Measurements from ENCODE around the gene IGSF5.
A peak's percentile ranks its signal among the peaks of the same experiment; 100 is the strongest.

Gene IGSF5

GRCh38 chr21:39756285-39756684 is 11.3 kb downstream of the IGSF5 start:
- no peak overlapping the region for H3K27ac ChIP-seq (ENCODE audit: low read depth, low read length)
- H2BK12ac ChIP-seq (ENCODE audit: low read length) = no peak overlapping the region
- no peak overlapping the region for H4K8ac ChIP-seq (ENCODE audit: low read depth, low read length)
- H2AK5ac ChIP-seq (ENCODE audit: low read length) = no peak overlapping the region
- DNase-seq = no peak
- H3K18ac ChIP-seq (ENCODE audit: low read length) = no peak overlapping the region
- WGBS (ENCODE audit: extremely low coverage, insufficient coverage, insufficient read length) = no CpG with 5 or more reads among the region's 8 CpGs
- no peaks in the 10 kb centered on the region for H3K79me1 ChIP-seq (ENCODE audit: low read length)
- H4K91ac ChIP-seq (ENCODE audit: low read depth, low read length) = no peak overlapping the region
- H3K27me3 ChIP-seq (ENCODE audit: insufficient read depth, low read length) = no peaks in the 10 kb centered on the region
- H3K4me1 ChIP-seq (ENCODE audit: control insufficient read depth in 1 of 2, insufficient read depth in 2 of 2, low read length in 2 of 2) = peaks cover 0 to 4% of the 10 kb centered on the region in 2 experiments
- H2BK120ac ChIP-seq (ENCODE audit: insufficient read depth, low read length, poor library complexity) = no peak overlapping the region
- H2AFZ ChIP-seq (ENCODE audit: insufficient read depth, low read length, poor library complexity) = no peak overlapping the region
- H2BK5ac ChIP-seq (ENCODE audit: low read depth, low read length, poor library complexity) = no peak overlapping the region
- no peak overlapping the region for H3K4me3 ChIP-seq (ENCODE audit: low read depth, low read length)
- no peak overlapping the region for H3K4ac ChIP-seq (ENCODE audit: low read depth, low read length)
- no peak overlapping the region for H3K14ac ChIP-seq (ENCODE audit: low read length)
- no peaks in the 10 kb centered on the region for H3K9me3 ChIP-seq (ENCODE audit: insufficient read depth, low read depth, low read length)
- H3K4me2 ChIP-seq (ENCODE audit: low read length) = no peak overlapping the region
- no peaks in the 10 kb centered on the region for H3K36me3 ChIP-seq (ENCODE audit: control insufficient read depth in 1 of 2, insufficient read depth in 2 of 2, low read length in 2 of 2)
- no peak overlapping the region for H4K12ac ChIP-seq (ENCODE audit: low read depth, low read length)
- no peak overlapping the region for H3K23ac ChIP-seq (ENCODE audit: low read length)
- no peaks in the 10 kb centered on the region for H3K79me2 ChIP-seq (ENCODE audit: control insufficient read depth, insufficient read depth, low read length, poor library complexity)
- H3K9ac ChIP-seq (ENCODE audit: low read length) = no peak overlapping the region

- Histone ChIP-seq H4K8ac (ENCODE audit: low read depth, low read length) (no peak overlapping the region), H4K91ac (ENCODE audit: low read depth, low read length) (no peak overlapping the region), H3K9ac (ENCODE audit: low read length) (no peak overlapping the region), H3K4me2 (ENCODE audit: low read length) (no peak overlapping the region), H3K27ac (ENCODE audit: low read depth, low read length) (no peak overlapping the region), H2BK12ac (ENCODE audit: low read length) (no peak overlapping the region), H3K4me3 (ENCODE audit: low read depth, low read length) (no peak overlapping the region), H2BK5ac (ENCODE audit: low read depth, low read length, poor library complexity) (no peak overlapping the region), H3K23ac (ENCODE audit: low read length) (no peak overlapping the region), H3K4ac (ENCODE audit: low read depth, low read length) (no peak overlapping the region), H4K12ac (ENCODE audit: low read depth, low read length) (no peak overlapping the region), H3K36me3 (ENCODE audit: control insufficient read depth in 1 of 2, insufficient read depth in 2 of 2, low read length in 2 of 2) (no peaks in the 10 kb centered on the region), H3K79me2 (ENCODE audit: control insufficient read depth, insufficient read depth, low read length, poor library complexity) (no peaks in the 10 kb centered on the region), H2AK5ac (ENCODE audit: low read length) (no peak overlapping the region), H3K79me1 (ENCODE audit: low read length) (no peaks in the 10 kb centered on the region), H3K4me1 (ENCODE audit: control insufficient read depth in 1 of 2, insufficient read depth in 2 of 2, low read length in 2 of 2) (peaks cover 5 to 7% of the 10 kb centered on the region in 2 experiments), H3K14ac (ENCODE audit: low read length) (no peak overlapping the region), H2BK120ac (ENCODE audit: insufficient read depth, low read length, poor library complexity) (no peak overlapping the region), H3K9me3 (ENCODE audit: insufficient read depth, low read depth, low read length) (no peaks in the 10 kb centered on the region), H3K27me3 (ENCODE audit: insufficient read depth, low read length) (no peaks in the 10 kb centered on the region), H2AFZ (ENCODE audit: insufficient read depth, low read length, poor library complexity) (no peak overlapping the region), H3K18ac (ENCODE audit: low read length) (no peak overlapping the region)
- DNase-seq = peak in 1 of 2 donors; percentile 21
- no CpG with 5 or more reads among the region's 12 CpGs for WGBS (ENCODE audit: extremely low coverage, insufficient coverage, insufficient read length)
Observed at GRCh38 chr21:39763272-39763970, 18.4 kb downstream of the IGSF5 start.

- H4K12ac ChIP-seq (ENCODE audit: low read depth, low read length) = no peak overlapping the region
- WGBS (ENCODE audit: extremely low coverage, insufficient coverage, insufficient read length) = no CpG with 5 or more reads among the region's 6 CpGs
- H3K27me3 ChIP-seq (ENCODE audit: insufficient read depth, low read length) = no peaks in the 10 kb centered on the region
- no peak overlapping the region for H3K4me3 ChIP-seq (ENCODE audit: low read depth, low read length)
- H4K91ac ChIP-seq (ENCODE audit: low read depth, low read length) = no peak overlapping the region
- no peaks in the 10 kb centered on the region for H3K36me3 ChIP-seq (ENCODE audit: control insufficient read depth in 1 of 2, insufficient read depth in 2 of 2, low read length in 2 of 2)
- no peak overlapping the region for H3K4me2 ChIP-seq (ENCODE audit: low read length)
- H2BK12ac ChIP-seq (ENCODE audit: low read length) = no peak overlapping the region
- no peak for DNase-seq
- no peak overlapping the region for H3K14ac ChIP-seq (ENCODE audit: low read length)
- H3K23ac ChIP-seq (ENCODE audit: low read length) = no peak overlapping the region
- peaks cover 1% of the 10 kb centered on the region for H3K79me1 ChIP-seq (ENCODE audit: low read length)
- no peak overlapping the region for H3K4ac ChIP-seq (ENCODE audit: low read depth, low read length)
- H2AK5ac ChIP-seq (ENCODE audit: low read length) = no peak overlapping the region
- no peak overlapping the region for H3K27ac ChIP-seq (ENCODE audit: low read depth, low read length)
- no peak overlapping the region for H4K8ac ChIP-seq (ENCODE audit: low read depth, low read length)
- no peak overlapping the region for H3K18ac ChIP-seq (ENCODE audit: low read length)
- H3K79me2 ChIP-seq (ENCODE audit: control insufficient read depth, insufficient read depth, low read length, poor library complexity) = no peaks in the 10 kb centered on the region
- H3K9me3 ChIP-seq (ENCODE audit: insufficient read depth, low read depth, low read length) = no peaks in the 10 kb centered on the region
- no peak overlapping the region for H2AFZ ChIP-seq (ENCODE audit: insufficient read depth, low read length, poor library complexity)
- no peak overlapping the region for H2BK120ac ChIP-seq (ENCODE audit: insufficient read depth, low read length, poor library complexity)
- no peak overlapping the region for H3K9ac ChIP-seq (ENCODE audit: low read length)
- H2BK5ac ChIP-seq (ENCODE audit: low read depth, low read length, poor library complexity) = no peak overlapping the region
- peaks cover 0 to 11% of the 10 kb centered on the region in 2 experiments for H3K4me1 ChIP-seq (ENCODE audit: control insufficient read depth in 1 of 2, insufficient read depth in 2 of 2, low read length in 2 of 2)
Observed at GRCh38 chr21:39774227-39774626, 29.2 kb downstream of the IGSF5 start.

- no CpG with 5 or more reads among the region's 1 CpG for WGBS (ENCODE audit: extremely low coverage, insufficient coverage, insufficient read length)
Observed at GRCh38 chr21:39775816-39776215, 30.8 kb downstream of the IGSF5 start.

More at GRCh38 chr21:39775816-39776215, 30.8 kb downstream of the IGSF5 start:
- Histone ChIP-seq H3K79me1 (ENCODE audit: low read length) (peaks cover 1% of the 10 kb centered on the region), H3K36me3 (ENCODE audit: control insufficient read depth in 1 of 2, insufficient read depth in 2 of 2, low read length in 2 of 2) (no peaks in the 10 kb centered on the region), H2BK5ac (ENCODE audit: low read depth, low read length, poor library complexity) (no peak overlapping the region), H3K14ac (ENCODE audit: low read length) (no peak overlapping the region), H3K9me3 (ENCODE audit: insufficient read depth, low read depth, low read length) (no peaks in the 10 kb centered on the region), H4K91ac (ENCODE audit: low read depth, low read length) (no peak overlapping the region), H4K12ac (ENCODE audit: low read depth, low read length) (no peak overlapping the region), H3K18ac (ENCODE audit: low read length) (no peak overlapping the region), H3K4me2 (ENCODE audit: low read length) (no peak overlapping the region), H4K8ac (ENCODE audit: low read depth, low read length) (no peak overlapping the region), H3K79me2 (ENCODE audit: control insufficient read depth, insufficient read depth, low read length, poor library complexity) (no peaks in the 10 kb centered on the region), H3K27me3 (ENCODE audit: insufficient read depth, low read length) (no peaks in the 10 kb centered on the region), H3K4me1 (ENCODE audit: control insufficient read depth in 1 of 2, insufficient read depth in 2 of 2, low read length in 2 of 2) (peaks cover 0 to 11% of the 10 kb centered on the region in 2 experiments), H3K4me3 (ENCODE audit: low read depth, low read length) (no peak overlapping the region), H3K9ac (ENCODE audit: low read length) (no peak overlapping the region), H2BK120ac (ENCODE audit: insufficient read depth, low read length, poor library complexity) (no peak overlapping the region), H3K23ac (ENCODE audit: low read length) (no peak overlapping the region), H3K4ac (ENCODE audit: low read depth, low read length) (no peak overlapping the region), H3K27ac (ENCODE audit: low read depth, low read length) (no peak overlapping the region), H2AK5ac (ENCODE audit: low read length) (no peak overlapping the region), H2BK12ac (ENCODE audit: low read length) (no peak overlapping the region), H2AFZ (ENCODE audit: insufficient read depth, low read length, poor library complexity) (no peak overlapping the region)
- DNase-seq = peak in 1 of 2 donors; percentile 14

Data from trophoblast cell (in vitro differentiated cells and primary cell).